DMS53 treated with DMSO at 0.1 percent for 48 hours (cell line): Measurements from ENCODE around the gene JUNB.
"Not testable (repeated sequence)": the region's sequence is repeated elsewhere in the genome, so short reads cannot be mapped to it uniquely, and the experiment has no call there.

Experiments
- DNase-seq: peaks from one replicate; lab custom pipeline; 2025; ENCODE audit not compliant: unreplicated experiment; lab: John Stamatoyannopoulos, UW

The JUNB gene

DNA sequence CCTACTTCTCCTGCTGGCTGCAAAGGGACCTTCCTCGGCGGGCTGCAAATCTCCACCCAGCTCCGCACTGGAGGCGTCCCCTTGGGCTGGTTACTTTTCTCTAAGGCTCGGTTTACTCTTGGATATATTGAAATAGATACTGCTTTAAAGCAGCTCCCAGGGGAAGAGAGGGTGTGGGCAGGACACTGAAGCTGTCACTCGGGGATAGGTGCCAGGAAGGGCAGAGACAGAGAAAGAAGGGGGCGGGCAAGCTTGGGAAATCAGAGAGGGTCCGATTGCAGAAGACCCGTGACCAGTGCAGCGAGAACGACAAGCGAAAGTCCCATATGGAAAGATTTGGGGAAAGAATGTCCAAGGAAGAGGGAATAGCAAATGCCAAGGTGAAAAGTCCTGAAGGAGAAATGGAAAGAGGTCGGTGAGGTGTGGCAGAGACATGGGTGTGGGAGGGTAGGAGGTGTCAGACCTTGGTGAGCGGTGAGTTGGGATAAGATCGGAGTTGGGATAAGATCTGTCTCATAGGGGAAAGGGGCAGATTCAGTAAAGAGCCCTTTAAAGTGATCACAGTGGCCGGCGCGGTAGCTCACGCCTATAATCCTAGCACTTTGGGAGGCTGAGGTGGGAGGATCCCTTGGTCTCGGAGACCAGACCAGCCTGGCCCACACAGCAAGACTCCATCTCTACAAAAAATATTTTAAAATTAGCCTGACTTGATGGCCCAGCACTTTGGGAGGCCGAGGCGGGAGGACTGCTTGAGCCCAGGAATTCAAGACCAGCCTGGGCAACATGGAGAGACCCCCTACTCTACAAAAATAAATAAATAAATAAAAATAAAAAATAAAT is 11.2 kb downstream of the JUNB start:
- DNase-seq, result no peak

DNA sequence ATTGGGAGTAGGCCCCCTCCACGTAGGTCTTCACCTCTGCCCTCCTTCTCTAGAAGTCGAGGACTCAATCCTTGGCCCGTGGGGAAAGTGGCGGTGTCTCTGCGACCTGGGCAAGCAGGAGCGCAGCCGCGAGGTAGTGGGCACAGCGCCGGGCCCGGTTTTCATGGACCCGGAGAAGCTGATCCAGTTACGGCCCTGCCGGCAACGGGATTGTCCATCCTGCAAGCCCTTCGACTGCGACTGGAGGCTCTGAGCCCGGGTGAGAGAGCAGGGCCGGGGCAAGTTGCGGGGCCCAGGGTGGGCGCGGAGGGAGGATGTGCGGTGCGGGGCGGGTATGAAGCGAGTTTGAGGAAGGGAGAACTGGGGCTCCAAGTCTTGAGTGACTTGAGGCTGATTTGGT is 12.8 kb downstream of the JUNB start:
- no peak for DNase-seq

DNA sequence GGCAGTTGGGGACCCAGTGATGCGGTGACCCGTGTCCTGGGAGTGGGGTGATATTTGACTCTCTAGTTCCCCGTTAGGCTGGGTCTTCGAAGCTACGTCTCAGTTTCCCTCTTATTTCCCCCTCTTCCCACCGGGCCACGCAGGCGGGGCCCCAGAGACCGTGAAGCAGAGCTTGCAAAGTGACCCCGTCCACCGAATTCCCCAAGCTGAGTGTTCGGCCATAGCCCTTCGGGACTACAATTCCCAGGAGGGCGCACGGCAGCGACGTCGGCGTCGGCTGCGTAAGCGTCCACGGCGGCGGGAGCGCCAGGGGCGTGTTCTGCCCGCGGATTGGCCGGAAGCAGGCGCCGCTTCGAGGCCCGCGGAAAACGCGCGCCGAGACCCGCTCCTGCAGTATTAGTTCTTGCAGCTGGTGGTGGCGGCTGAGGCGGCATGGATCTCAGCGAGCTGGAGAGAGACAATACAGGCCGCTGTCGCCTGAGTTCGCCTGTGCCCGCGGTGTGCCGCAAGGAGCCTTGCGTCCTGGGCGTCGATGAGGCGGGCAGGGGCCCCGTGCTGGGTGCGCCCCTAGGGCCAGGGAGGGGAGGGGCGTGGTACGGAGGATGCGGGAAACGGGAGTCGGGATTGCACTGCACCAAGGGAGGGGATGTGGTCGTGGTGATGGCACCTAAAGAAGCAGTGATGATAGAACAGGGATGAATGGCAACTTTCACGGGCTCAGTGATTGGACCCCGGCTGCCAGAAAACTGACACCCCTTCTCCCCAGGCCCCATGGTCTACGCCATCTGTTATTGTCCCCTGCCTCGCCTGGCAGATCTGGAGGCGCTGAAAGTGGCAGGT is 15.2 kb downstream of the JUNB start, which contains the start of gene RNASEH2A:
RNASEH2A (plus strand) TSS at position 343 of the 840 bp plus-strand sequence; CDS start at position 433, 90 bp downstream.
- DNase-seq, result peak; percentile 79

DNA sequence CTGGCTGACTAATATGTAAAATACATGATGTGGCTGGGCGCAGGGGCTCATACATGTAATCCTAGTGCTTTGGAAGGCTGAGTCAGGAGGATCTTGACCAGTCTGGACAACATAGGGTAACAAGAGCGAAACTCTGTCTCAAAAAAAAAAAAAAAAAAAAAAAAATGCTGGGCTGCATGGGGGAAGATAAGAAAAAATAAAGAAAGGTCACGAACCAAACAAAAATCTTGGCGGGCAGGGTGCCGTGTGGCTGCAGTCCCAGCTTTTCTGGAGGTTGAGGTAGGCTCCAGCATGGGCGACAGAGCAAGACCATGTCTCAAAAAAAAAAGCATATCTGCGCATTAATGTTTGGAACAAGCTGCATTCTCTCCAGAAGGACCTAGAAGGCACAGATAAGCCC is 23.8 kb downstream of the JUNB start:
- no peak for DNase-seq

DNA sequence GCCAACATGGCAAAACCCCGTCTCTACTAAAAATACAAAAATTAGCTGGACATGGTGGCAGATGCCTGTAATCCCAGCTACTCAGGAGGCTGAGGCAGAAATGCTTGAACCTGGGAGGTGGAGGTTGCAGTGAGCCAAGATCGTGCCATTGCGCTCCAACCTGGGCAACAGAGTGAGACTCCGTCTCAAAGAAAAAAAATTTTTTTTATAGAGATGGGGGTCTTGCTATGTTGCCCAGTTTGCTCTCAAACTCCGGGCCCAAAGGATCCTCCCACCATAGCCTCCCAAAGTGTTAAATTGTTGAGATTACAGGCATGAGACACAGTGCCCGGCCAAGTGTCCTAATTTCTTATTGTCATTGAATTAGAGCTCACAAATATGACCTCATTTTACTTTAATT is 25.9 kb downstream of the JUNB start:
- DNase-seq, result not testable (repeated sequence)

DNA sequence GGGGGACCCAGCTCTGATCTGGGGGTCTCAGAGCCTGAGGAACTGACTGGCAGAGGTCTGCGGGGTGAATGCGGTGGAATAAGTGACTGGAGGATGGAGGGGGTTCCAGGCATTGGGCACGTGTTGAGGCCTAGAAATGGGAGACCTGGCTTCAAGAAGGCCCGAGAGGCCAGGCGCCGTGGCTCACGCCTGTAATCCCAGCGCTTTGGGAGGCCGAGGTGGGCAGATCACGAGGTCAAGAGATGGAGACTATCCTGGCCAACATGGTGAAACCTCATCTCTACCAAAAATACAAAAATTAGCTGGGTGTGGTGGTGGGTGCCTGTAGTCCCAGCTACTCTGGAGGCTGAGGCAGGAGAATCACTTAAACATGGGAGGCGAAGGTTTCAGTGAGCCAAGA is 26.5 kb downstream of the JUNB start:
- DNase-seq, result not testable (repeated sequence)

DNA sequence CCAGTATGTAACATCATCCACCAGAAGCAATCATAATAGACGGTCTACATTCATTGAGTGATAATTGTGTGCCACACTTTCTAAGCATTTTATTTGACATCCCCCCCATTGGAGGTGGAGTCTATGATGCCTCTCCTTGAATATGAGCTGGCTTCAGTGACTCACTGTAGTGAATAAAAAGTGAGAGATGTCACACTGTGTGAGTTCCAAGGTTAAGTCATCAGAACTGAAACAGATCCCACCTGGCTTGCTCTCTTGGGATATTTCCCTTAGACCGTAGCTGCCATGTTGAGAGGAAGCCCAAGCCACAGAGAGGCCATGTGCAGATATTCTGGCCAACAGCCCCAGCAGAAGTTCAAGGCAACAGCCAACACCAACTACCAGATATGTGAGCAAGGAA is 30.5 kb downstream of the JUNB start:
- DNase-seq, result no peak

DNA sequence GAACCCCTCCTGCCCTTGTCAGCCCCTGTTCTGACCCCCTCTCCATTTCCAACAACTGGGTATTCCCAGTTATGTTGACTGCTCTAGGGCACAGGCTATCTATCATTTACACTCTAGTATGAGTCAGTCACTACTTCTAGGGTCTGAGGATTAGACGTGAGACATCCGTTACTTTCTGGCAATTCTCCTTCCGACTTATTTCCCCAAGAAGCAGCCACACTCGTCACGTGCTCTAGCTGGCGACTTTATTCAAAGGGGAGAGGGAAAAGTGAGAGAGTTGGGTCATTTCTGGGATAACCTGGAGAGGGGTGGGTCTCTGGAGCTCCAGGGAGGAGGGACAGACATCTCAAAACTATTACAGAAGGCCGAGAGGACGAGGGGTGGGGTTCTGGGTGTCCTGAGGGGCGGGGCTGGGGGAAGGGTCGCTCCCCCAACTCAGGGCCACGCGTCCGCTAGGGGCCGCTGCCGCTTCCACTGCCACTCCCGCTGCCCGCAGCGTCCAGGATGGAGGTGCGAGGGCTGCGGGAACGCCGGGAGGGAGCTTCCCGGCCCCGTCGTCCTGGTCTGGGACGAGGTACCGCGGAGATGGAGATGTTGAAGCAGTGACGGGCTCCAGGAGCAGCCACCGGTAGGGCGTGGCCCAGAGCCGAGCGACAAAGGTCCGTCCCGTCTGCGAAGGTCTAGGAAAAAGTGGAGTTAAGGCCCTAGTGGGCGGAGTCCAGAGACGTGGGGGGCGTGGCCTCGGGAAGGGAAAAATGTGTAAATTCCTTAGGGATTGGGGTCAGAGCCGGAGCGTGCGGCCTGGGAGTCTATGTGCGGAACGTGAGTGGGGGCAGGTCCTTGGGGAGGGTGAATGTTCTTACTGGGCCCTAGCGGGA is 34.2 kb downstream of the JUNB start:
- no peak for DNase-seq

DNA sequence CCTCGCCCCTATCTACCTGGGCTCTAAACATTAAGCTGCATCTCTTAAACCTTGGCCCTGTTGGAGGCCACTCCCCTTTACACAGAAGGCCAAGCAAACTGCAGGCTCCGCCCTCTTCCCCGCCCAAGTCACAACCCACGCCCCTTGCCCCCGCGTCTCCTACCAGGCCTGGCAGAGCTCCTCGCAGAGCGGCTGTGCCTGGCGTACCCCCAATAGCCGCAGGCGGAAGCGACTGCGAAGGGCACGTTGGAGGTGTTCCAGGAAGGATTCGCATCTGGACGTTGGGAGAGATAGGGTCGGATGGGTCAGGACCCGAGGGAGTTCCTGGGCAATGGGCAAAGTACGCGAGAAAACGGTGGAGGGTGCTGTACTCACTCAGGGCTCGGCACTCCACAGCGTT is 37.2 kb downstream of the JUNB start:
- DNase-seq, result no peak

DNA sequence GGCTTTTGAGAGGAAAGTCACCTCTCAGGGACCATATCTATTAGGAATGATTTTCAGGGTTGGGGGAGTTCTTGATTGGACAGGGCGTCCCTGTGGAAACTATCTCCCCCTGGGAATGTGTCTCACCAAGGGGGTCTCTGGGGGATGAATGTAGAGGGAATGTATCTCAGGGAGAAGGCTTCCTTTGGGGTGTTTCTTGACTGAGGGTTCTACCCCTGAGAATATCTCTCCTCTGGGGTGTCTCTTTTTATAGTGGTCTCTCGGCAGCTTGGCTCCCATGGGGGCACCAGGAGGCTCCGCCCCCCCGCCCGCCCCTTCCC is 42.1 kb downstream of the JUNB start:
- DNase-seq, result no peak

DNA sequence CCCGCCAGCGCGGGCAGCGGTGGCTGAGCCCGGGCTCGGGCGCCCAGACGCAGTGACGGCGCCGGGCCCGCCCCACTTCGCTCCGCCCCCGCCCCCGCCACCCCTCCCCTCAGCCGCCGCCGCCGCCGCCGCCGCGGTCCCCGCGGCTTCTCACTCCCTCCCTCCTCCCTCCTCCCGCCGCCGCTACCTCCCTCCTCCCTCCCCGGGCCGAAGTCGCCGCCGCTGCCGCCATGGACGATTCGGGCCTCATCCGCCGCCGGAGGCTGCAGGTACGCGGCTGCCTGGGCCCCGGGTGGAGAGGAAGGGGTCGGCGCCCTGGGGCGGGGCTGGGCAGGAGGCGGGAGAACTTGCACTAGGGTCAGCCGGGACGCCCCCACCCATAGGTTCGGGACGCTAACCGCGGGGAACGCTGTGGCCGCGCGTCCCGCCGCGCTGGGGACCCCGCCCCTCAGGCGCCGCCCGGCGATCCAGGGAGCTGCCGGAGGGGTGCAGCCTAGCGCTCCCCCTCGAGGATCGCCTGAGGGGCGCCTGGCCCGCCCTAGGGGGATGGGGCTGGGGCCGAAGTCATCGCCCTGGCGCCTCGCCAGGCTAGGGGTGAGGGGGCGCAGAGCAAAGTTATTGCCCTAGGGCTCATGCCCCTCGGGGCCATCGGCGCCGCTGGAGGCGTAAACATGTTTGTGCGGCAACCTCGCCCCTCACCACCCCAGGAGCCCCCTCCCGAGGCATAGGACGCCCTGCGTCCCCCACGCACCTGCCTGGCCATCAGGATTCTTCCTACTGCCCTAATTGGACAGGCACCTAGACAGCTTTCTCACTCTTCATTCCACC is 42.7 kb downstream of the JUNB start:
- DNase-seq, result no peak

DNA sequence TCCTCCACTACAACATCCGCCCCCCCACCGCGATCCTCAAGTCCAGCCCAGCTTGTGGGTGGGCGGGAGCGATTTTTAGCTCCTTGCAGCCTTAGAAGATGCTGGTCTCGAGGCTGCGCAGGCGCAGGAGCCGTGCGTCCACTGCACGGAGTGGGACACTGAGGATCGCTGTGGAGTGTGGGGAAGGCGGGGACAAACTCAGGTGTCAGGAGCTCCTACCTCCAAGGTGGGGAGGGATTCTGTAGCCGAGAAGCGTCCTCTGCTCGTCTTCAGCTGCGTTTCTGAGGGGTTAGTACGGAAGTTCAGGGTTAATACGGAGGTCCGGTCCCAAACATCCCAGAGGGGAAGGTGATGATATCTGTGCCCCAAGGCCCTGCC is 43.3 kb downstream of the JUNB start, which contains the start of gene RTBDN:
RTBDN (minus strand) TSS at position 14 of the 378 bp plus-strand sequence. CDS start 4,600 bp downstream, outside the sequence.
- no peak for DNase-seq

DNA sequence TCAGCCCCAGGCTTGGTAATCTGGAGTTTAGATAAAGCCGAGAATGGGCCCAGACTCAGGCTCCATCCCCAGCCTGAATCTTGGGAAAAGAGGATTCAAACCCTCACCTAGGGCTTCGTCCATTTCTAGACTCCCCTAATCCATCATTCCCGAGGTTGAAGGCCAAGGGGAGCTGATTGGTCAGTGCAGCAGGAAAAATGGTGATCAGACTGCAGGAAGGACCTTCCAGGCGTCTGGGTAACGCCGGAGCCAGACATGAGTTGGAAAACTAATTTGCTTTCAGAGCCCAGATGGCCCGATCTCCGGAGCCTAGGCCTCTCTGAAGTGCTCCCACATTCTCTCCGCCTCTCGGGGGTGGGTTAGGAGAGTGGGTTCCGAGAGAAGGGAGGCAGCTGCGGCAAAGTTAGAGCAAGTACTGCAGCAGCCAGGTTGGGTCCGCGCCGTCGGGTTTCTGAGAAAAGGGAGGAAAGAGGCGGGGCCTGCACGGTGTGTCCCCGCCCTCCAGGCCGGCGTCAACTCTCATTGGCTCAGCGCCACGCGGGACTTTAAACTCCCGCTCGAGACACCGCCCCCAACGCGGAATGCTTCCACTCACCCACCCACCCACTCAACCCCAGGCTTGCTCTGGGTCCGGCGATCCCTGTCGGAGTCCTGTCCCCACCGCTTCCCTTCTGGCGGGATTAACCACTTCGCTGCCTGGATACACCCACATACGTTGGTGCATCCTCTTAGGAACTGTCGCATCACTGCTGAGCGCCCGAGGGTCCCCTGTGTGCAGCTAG is 43.9 kb downstream of the JUNB start:
- DNase-seq, result no peak

DNA sequence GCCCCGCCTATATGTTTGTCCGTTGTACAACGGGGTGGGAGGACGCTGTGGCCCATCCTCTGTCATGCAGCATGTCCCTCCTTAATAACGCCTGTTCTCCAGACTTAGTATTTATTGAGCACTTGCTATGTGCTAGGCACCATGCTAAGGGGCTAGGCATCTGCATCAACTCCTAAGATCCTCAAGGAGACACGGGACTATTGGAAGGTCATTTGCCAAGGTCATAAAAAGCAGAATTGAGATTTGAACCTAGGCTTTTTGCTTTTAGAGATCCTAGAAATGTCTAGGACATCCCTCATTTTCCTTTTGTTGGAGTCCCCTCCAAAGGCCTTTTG is 45.2 kb downstream of the JUNB start:
- no peak for DNase-seq

DNA sequence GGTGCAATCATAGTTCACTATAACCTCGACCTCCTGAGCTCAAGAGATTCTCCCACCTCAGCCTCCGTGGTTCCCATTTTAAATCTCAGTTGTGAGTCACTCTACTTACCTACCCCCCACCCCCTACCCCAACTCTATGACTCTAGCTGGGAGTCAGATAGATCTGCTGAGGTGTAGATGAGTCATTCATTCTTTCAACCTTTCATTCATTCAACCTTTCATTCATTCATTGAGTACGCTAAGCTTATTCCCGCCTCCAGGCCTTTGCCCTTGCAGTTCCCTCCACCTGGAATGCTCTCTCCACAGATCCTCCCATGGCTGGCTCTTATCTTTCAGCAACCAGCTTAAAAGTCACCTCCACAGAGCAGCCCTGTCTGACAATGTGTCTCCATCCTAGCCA is 45.9 kb downstream of the JUNB start:
- no peak for DNase-seq

DNA sequence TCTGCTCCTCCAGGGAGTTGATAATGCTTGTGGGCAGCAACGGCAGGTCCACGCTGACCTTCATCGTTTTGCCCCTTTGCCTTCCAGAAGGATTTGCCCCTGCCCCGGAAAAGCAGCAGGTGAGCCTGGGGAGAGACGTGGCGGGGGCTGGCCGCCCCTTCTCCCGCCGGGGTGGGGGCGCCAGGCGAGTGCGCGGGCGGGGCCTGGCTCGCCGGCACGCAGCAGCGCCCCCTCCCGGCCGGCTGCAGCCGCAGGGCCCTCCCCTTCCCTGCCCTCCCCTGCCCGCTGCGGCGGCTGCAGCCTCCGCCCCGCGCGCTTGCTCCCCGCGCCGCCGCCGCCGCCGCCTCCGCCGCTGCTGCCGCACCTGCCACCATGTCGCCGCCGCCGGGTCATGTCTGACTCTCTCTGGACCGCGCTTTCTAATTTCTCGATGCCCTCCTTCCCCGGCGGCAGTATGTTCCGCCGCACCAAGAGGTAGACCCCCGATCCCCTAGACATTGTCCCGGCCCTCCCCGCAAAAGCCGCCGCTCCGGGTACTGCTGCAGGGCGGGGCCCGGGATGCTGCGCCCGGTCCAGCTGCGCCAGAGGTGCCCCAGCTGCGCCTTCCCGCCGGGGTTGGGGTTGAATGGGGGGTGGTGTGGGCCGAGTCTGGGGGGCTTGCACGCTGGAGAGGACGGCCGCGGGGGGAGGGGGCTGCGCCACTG is 47.0 kb downstream of the JUNB start, which contains the start of gene MAST1:
MAST1 (plus strand) TSS at position 334 of the 704 bp plus-strand sequence; CDS start at position 392, 58 bp downstream.
- peak; percentile 14 for DNase-seq

DNA sequence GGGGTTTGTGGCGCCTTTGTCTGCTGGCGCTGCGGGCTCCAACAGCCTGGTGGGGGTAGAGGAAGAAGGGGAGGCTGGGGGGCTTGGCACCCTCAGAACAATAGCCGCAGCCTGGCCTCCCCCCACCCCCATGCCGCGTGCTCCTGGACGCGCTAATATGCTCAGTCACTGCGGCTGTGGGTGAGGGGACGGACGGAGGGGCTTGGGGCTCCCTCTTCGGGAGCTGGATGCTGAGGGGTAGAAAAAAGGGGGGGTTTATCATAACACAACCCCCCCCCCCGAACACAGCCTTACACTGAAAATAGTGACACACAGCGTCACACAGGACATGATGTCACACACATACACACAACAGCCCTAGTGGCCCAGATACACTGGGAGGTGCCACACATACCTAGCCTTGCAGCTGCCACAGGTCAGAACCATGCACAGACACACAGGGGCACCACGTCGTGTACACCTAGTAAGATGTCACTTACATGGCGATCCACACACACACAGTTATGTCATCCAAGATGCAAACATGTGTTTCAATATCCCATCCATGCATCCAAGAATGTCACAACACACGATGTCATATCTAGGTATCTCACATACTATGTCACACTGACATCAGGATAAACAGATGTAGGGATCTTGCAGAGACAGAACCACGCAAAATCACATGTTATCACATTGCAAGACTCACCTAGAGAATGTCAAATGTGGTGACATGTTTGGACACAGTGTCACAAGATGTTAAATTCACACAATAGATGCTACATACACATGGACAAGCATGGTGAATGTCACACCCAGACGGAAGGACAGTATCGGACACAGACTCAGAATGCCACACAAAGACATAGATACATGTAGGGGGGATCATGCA is 47.8 kb downstream of the JUNB start:
- no peak for DNase-seq
